PC-9 (cell line): ENCODE measurements around the gene SLC9A4. TPM values are rescaled to one million over a fixed set of nuclear protein-coding genes. Genes with fewer than 3 reads are reported as not detected.

ENCODE experiments used
- BruUV-seq: library from RNA; stranded (reverse); fragments of 400-500 nt; replicated peaks from 2 replicates; lab custom pipeline; 2021; lab: Mats Ljungman, UMichigan
- CTCF ChIA-PET: fragments of 300-600 bp; sonication (Branson Sonifier 250); formaldehyde crosslinking; loops from one replicate; lab custom pipeline; 2022; ENCODE audit warnings: antibody characterized with exemption; lab: Charles Lee
- POLR2A ChIA-PET: fragments of 300-600 bp; sonication (Branson Sonifier 250); formaldehyde crosslinking; loops from one replicate; lab custom pipeline; 2022; ENCODE audit warnings: antibody characterized with exemption; ENCODE audit not compliant: unreplicated experiment; lab: Charles Lee
- DNase-seq, 2 experiments: peaks; one replicate each; pipeline versions ENCODE4 v3.0.0 to v3.0.0-alpha.2; 2015 to 2022; ENCODE audit warnings: mixed read lengths in 1 of 2
- H2AFZ ChIP-seq: fragments of 200-600 bp; sonication (generic); 2 replicates; pipeline ENCODE4 v1.8.1; 2017; ENCODE audit warnings: antibody characterized with exemption
- H3F3A ChIP-seq: fragments of 200-600 bp; sonication (generic); 2 replicates; pipeline ENCODE4 v1.8.1; 2017; ENCODE audit warnings: antibody characterized with exemption, mild to moderate bottlenecking, low read depth; ENCODE audit not compliant: insufficient read depth
- H3K27ac ChIP-seq: fragments of 200-600 bp; sonication (generic); 2 replicates; pipeline ENCODE4 v1.6.1; 2016; ENCODE audit warnings: mixed run types
- H3K27me3 ChIP-seq: fragments of 200-600 bp; sonication (generic); 2 replicates; pipeline ENCODE4 v1.6.1; 2016; ENCODE audit warnings: low read depth, mixed run types; ENCODE audit not compliant: insufficient read depth
- H3K36me3 ChIP-seq: fragments of 200-600 bp; sonication (generic); 2 replicates; pipeline ENCODE4 v1.6.1; 2016; ENCODE audit warnings: low read depth, mixed run types
- H3K4me1 ChIP-seq: fragments of 200-600 bp; sonication (generic); replicated peaks from 2 replicates; pipeline ENCODE4 v1.6.1; 2016; ENCODE audit warnings: mixed run types; ENCODE audit not compliant: insufficient read depth
- H3K4me2 ChIP-seq: fragments of 200-600 bp; sonication (generic); 2 replicates; pipeline ENCODE4 v1.6.1; 2017; ENCODE audit warnings: mixed run types
- H3K4me3 ChIP-seq: fragments of 200-600 bp; sonication (generic); 2 replicates; pipeline ENCODE4 v1.6.1; 2016; ENCODE audit warnings: mixed run types
- H3K79me2 ChIP-seq: fragments of 200-600 bp; sonication (generic); 2 replicates; pipeline ENCODE4 v1.6.1; 2017; ENCODE audit warnings: low read depth, mixed run types
- H3K9me2 ChIP-seq: fragments of 200-600 bp; sonication (generic); 2 replicates; pipeline ENCODE4 v1.8.1; 2017; ENCODE audit warnings: mild to moderate bottlenecking; ENCODE audit not compliant: insufficient read depth
- H3K9me3 ChIP-seq: fragments of 200-600 bp; sonication (generic); 2 replicates; pipeline ENCODE4 v1.8.1; 2016; ENCODE audit warnings: low read depth; ENCODE audit not compliant: insufficient read depth
- H4K20me1 ChIP-seq: fragments of 200-600 bp; sonication (generic); 2 replicates; pipeline ENCODE4 v1.8.1; 2017; ENCODE audit not compliant: insufficient read depth
- CTCF ChIP-seq: fragments of 200-600 bp; sonication (generic); conservative IDR thresholded peaks from 2 replicates; pipeline ENCODE4 v1.6.1; 2017; ENCODE audit warnings: mixed run types, antibody characterized with exemption, mild to moderate bottlenecking, moderate library complexity
- EZH2 ChIP-seq: fragments of 200-600 bp; sonication (generic); IDR thresholded peaks from 2 replicates; pipeline ENCODE4 v1.8.0; 2017; ENCODE audit warnings: antibody characterized with exemption, low read depth
- intact Hi-C: fragments of 100-400 bp; cut with micrococcal nuclease; formaldehyde crosslinking; loops from one replicate; pipeline ENCODE4 v1.10.0; 2022; ENCODE audit not compliant: unreplicated experiment
- total RNA-seq: library from RNA; stranded (reverse); gene quantifications from 2 replicates; pipeline ENCODE4 v1.2.3, GENCODE V29; 2021

The SLC9A4 gene
- total RNA-seq, 1 experiment from 2014 or later: 0.85 TPM

- ChIA-PET CTCF (no interaction called here), POLR2A (no interaction called here)
- H3K79me2 ChIP-seq: no peaks in the 10 kb centered on the region
- H3F3A ChIP-seq: no peaks in the 10 kb centered on the region
- H3K27ac ChIP-seq: no peak overlapping the region
- no peaks in the 10 kb centered on the region for H3K27me3 ChIP-seq
- H2AFZ ChIP-seq: no peak overlapping the region
- no peaks in the 10 kb centered on the region for H3K9me3 ChIP-seq
- H3K4me3 ChIP-seq: no peak overlapping the region
- BruUV-seq: no TSS peak
- H4K20me1 ChIP-seq: no peaks in the 10 kb centered on the region
- H3K4me2 ChIP-seq: no peak overlapping the region
- intact Hi-C loops: no loop called here
- TF ChIP-seq CTCF (no peak), EZH2 (no peak)
- H3K4me1 ChIP-seq: no peaks in the 10 kb centered on the region
- no peaks in the 10 kb centered on the region for H3K9me2 ChIP-seq
- DNase-seq: no peak
- no peaks in the 10 kb centered on the region for H3K36me3 ChIP-seq
Measured at GRCh38 chr2:102432386-102432785, 40.6 kb upstream of the SLC9A4 start.

GRCh38 chr2:102433973-102434654 lies 38.9 kb upstream of the SLC9A4 start:
- Histone ChIP-seq H3K9me3 (no peaks in the 10 kb centered on the region), H3K9me2 (no peaks in the 10 kb centered on the region), H4K20me1 (no peaks in the 10 kb centered on the region), H3K36me3 (no peaks in the 10 kb centered on the region), H3F3A (no peaks in the 10 kb centered on the region), H2AFZ (no peak overlapping the region), H3K27ac (no peak overlapping the region), H3K4me3 (no peak overlapping the region), H3K4me2 (no peak overlapping the region), H3K4me1 (peaks cover under 1% of the 10 kb centered on the region; the same call in 1 of the 2 replicates), H3K79me2 (no peaks in the 10 kb centered on the region), H3K27me3 (no peaks in the 10 kb centered on the region)
- no peak for DNase-seq
- TF ChIP-seq EZH2 (no peak), CTCF (no peak)
- BruUV-seq: no TSS peak
- ChIA-PET POLR2A (no interaction called here), CTCF (no interaction called here)
- intact Hi-C loops: no loop called here

GRCh38 chr2:102434655-102435381 lies 38.2 kb upstream of the SLC9A4 start:
- DNase-seq: no peak
- TF ChIP-seq CTCF: no peak
- TF ChIP-seq EZH2: no peak
- Histone ChIP-seq H3K9me2 (no peaks in the 10 kb centered on the region), H3K4me2 (no peak overlapping the region), H2AFZ (no peak overlapping the region), H3K4me1 (peaks cover 8% of the 10 kb centered on the region; the same call in 1 of the 2 replicates), H3F3A (no peaks in the 10 kb centered on the region), H3K79me2 (no peaks in the 10 kb centered on the region), H4K20me1 (no peaks in the 10 kb centered on the region), H3K27ac (no peak overlapping the region), H3K4me3 (no peak overlapping the region), H3K36me3 (no peaks in the 10 kb centered on the region), H3K9me3 (no peaks in the 10 kb centered on the region), H3K27me3 (no peaks in the 10 kb centered on the region)
- ChIA-PET CTCF (no interaction called here), POLR2A (no interaction called here)
- BruUV-seq: no TSS peak
- intact Hi-C loops: no loop called here
